NCI-H2029 treated with DMSO at 0.1 percent for 48 hours (cell line): Measurements from ENCODE around the gene PRDM15.

Experiments
- DNase-seq: peaks from one replicate; lab custom pipeline; 2025; lab: John Stamatoyannopoulos, UW

Gene PRDM15

DNA sequence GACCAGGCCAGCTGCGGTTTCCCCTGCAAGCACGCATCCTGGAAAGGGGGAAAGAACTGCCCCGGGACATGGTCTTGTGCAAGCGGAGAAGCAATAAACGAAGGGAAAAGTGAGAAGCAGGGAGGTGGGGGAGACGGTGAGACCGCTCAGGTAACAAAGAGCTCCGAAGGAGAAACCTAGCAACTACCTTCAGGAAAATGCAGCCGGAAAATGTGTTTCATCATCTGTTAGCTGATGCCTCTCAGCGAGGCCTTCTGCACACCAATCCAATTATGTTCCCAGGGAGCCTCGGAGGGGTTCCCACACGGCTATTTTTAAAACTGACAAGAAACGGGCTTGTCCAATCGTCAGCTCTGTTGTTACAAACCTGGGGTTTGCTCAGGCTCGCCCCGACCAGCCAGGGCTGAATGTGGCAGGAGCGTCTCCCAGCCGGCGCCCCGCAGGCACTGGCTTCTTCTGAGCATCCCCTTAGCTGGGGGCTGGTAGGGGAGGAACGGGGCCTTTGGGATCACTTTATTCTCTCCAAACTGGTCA lies 115.7 kb downstream of the PRDM15 start:
- DNase-seq, result no peak

DNA sequence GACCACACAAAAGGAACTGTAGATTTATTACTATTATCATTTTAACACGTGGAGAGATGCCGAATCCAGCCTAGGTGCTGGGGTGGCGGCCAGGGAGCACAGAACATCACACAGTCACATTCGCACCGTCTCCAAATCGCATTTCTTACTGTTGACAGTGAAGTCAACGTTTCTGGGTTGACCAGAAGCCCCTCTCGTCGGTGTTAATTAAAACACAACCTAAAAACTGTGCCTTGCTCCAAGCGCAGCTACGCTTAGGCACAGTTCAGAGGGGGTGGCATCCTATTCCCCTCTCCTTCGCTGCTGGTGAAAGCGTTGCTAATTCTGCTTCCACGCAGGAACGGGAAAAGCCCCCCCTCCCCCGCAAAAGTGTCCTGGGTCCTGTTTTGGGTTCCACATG lies 116.4 kb downstream of the PRDM15 start:
- no peak for DNase-seq

DNA sequence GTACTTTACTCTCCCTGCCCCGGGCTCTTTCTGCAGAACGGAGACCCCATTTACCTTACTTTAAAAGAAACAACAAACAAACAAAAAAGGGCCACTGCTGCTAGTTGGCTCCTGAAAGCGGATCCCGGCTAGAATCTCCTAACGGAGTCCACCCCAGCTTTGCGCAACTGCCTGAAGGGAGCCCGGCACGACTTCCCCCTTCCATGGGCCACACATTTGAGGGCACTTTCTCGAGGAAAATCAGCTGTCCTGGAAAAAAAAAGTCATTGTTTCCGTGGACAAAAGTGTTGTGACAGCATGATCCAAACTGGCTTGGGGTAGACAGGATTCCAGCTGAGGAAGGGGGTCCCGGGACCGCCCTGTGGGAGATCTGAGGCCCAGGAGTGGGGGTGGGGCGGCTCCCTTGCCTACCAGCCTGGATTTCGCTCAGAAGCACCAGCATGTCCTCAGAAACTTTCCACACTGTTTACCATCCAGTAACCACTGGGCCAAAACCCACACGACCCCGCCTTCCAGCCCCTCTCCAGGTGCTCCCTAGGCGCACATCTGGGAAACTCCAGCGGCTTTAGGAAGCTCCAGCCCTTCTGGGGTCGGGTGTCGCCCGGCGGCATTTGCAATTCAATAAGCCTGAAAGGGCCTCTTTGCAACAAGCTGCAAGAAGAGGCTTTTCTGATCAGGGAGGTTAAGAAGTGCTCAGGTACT lies 117.1 kb downstream of the PRDM15 start:
- DNase-seq, result no peak

DNA sequence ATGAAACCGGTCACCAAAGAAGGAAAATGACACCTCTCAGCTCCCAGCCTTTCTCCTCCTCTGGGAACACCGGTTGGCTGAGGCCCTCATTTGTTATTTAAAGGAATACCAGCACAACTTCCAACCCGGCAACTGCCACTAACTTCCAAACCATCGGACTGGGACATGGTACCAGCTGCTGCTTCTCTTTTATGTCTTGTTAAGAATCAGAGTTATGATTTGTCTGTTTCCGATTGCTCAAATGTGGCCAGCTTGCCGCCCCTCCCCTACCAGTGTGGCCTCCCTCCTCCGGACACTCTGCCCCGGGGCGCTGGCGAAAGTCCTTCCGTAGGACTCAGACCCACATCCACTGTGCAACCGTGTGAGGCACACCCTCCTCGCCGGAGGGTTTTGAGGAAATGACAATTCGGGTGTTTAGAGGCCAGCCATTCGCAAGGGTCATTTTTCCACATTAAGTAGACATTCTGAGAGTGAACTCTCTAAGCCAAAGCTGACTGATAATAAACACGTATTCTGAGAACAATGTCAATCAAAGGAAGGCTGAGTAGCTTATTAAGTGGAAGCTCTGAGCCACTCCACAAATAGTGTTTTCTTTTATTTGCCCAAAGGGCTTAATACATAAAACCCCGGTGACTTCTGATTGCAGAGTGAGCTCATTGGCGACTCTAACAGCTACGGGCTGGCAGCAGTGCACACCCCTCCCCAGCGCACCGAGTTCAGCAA lies 117.8 kb downstream of the PRDM15 start:
- DNase-seq, result peak; percentile 32

DNA sequence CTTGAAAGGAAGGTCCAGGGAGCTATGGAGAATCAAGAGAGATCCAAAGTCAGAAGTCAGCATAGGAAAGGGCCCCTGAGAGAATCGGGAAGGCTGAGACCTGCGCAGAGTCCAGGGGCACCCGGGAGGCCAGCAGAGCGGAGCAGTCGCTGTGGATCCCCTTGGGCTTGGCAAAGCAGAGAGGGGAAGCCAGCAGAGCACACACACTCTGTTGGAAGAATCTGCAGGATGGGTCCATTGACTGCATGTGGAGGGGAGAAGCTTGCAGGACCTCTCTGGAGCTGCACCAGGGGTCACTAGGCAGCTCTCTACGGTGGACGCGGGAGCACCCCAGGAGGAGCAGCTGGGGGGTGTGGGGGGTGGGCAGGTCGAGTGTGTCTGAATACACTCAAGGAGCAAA lies 118.7 kb downstream of the PRDM15 start:
- no peak for DNase-seq

DNA sequence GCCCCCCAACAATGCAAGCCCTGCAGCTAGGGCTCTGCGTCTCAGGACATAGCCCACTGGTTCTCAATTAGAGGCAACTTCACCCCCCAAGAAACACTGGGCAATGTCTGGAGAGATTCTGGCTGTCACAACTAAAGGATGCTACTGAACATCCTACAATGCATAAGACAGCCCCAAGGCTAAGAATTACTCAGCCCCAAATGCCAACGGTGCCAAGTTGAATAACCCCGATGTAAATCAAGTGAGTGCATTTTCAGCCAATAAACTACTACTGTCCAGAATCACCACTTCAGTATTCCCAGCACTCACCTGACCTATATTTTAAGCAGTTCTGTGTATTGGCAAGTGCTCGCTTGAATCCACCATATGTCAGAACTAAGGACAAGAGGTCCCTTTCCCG lies 119.2 kb downstream of the PRDM15 start:
- DNase-seq, result no peak

DNA sequence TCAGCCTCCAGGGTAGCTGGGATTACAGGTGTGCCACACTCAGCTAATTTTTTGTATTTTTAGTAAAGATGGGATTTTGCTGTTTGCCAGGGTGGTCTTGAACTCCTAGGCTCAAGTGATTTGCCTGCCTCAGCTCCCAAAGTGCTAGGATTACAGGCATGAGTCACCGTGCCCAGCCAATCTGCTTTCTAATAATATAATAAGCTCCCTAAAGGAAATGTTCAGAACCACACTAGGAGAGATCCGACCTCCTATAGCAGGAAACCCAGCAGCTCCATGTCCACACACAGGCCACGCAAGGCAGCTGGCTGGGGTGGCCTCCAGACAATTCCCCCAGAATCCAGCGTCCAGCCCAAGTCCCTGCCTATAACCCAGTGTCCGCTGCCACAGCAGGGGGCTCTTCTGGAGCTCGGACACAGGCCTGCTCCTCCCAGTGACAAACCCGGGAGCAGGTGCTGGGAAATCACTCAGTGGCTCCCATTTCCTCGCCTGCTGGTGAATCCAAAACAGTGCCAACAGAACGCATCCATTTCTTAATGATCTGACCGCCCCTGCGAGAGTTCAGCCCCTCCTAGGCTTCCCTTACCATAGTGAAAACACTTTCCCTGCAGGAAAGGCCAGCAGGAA lies 119.8 kb downstream of the PRDM15 start:
- DNase-seq, result no peak

DNA sequence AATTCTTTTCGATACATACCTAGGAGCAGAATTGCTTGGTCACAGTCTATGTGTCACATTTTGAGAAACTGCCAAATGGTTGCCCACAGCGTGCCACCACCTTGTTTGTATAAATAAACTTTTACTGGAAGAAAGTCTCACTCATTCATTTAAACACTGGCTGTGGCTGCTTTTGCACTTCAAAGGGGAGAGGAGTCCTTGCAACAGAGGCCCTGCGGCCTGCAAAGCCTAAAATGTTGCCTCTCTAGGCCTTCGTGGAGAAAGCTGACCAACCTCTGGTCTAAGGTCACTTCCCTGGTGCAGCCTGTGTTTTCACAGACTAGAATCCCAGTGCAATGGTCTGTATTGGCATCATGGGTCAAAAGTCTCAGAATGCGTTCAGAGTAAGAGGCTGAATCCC lies 120.6 kb downstream of the PRDM15 start:
- DNase-seq, result no peak

DNA sequence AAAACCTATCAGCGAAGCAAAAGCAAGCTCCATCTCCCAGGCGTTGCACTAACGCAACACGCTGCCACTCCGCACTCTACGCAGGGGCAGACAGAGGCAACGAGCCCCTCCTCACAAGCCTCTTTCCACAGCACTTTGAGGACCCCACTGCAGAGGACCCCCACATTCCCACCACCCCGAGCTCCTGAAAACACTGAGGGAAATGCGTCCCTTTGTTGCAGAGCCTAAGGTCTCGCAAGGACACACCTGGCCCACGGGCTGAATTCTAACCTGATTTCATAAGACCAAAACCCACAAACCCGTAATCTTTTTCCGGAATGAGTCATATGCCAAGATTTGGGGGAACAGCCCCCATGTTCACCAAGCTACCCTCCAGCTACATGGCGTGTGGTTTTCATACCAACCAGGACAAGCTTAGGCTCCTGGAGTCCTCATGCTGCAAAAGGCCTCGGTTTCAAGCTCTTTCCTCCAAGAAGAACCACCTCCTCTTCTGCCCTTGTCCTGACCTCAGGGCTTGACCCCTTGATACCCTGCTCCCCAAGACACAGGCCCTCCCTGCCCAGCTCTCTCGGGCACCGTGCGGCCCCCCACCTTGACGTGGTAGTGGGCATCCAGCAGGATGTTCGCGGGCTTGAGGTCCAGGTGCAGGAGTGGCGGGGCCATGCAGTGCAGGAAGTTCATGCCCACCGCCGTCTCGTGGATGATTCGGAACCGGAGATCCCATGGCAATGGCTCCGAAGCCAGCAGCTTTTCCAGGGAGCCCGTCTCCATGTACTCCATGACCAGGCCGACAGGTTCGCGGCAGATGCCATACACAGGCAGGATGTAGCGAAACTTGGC lies 123.0 kb downstream of the PRDM15 start:
- no peak for DNase-seq

DNA sequence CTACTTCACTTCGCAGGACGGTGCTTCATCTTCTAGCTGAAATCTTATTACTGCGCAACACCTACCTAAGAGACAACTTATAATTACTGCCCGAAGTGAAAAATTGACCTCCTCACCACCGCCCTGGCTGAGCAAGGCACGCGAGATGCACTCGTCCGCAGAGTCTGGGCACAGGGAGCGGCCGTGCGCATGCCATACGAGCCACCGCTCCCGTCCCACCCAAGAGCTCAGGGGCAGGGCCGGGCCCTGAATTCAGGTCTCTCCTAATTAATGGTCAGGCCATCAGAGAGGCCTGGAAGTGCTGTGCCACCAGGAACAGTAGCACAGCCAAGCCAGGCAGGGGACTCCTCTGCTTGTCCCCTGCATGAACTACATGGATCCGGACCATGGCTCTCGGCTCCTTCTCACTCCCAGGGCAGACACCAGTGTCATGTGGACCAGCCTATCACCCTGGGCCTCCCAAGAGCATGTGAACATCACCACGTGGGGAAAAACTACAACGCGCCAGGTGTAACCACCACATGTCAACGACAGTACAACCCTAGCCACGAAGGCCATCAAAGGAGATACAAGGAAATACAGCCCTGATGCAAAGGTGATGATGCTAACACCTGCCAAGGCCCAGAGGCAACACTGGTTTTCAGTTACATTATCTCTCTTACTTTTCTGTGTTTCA lies 123.7 kb downstream of the PRDM15 start:
- DNase-seq, result no peak

DNA sequence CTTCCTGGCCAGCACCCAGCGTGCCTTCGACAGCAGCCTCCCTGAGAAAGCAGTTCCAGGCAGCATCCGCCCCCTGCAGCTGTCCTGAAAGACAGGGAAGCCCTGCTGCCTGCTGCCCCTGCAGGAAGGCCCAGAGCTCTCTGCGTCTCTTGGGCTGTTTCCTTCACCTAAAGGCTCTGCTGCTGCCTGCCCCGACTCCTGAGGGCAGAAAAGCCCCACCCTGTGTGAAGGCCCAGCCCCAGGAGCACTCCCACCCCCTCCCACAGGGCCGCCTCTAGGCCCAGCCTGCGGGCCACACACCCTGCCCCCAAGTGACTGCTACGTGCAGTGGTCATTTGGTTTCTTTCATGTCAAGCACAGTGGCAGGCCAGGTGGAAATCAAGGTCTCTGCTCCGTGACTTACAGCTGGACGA lies 124.7 kb downstream of the PRDM15 start:
- DNase-seq, result no peak

DNA sequence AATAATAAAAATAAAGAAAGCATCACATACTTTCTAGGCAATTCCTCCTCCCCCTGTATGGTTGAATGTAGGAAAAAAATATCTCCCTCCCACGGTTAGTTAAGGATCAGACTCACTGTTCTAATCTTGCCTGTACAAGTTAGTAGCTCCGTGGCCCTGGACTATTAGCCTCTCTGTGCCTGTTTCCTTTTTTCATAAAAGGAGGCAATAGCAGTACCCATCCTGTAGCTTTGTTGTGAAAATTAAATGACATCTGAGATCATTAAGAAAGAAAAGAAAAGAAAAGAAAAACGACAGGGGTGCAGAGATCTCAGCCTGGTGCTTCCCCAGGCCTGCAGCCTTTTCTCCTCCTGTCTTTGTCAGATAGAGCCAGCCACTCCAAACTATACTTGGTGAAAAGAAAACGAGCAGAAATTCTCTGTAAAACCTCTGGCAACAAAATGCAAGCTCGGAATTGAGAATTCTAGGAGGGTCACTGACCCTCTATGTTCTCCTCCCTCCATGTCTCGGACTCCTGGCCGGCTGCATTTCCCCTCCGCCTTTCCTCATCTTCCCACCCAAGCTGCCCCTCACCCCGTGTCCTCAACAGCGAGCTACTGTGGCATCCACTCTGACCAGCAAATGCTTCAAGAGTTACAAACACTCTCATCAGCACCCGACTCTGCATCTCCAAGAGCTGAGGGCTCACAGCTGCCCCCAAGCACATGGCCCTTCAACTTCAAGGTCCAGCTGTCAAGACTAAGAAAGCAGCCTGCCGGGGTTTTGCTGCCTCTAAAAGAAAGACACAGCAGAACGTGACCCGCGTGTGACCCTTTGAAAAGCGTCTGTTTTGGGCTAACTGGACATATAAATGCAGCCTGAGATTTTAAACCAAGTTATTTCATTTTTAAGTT lies 125.9 kb downstream of the PRDM15 start:
- no peak for DNase-seq

DNA sequence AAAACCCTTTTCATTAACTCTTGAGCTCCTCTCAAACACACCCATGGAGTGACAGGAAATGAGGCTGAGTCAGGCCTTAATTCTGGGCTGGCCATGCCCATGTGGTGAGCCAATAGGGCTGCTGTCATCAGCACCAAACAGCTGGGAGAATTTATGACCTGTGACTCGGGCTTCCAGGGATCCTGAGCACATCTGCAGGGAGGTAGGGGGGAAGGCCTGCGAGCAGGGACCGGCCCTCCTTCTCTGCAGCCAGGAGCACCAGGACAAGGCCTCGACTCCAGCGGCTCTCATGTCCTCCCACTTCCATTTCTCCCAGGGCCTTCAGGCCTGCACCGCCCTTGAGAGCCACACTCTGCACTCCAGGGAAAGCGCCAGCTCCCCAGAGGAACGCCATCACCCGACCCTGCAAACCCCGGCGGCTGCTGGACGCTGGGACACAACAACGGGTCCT lies 126.9 kb downstream of the PRDM15 start:
- no peak for DNase-seq

DNA sequence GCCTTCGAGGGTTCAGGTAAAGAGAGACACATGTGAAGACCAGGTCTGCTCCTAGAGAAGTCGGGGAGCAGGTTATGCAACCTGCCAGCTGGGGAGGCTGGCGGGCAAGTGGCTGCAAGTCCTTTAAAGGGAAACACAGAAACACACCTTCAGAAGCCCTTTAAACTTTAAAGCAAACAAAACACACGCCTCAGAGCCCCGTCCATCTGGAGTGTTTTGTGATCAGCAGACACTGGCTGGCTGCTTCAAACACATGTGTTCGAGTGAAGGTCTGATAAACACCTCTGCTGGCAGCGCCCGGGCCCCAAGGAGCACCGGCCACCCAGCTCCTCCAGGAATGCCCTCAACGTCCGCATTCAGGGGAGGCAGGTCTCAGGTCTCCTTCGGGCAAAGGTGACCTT lies 127.5 kb downstream of the PRDM15 start:
- DNase-seq, result no peak

DNA sequence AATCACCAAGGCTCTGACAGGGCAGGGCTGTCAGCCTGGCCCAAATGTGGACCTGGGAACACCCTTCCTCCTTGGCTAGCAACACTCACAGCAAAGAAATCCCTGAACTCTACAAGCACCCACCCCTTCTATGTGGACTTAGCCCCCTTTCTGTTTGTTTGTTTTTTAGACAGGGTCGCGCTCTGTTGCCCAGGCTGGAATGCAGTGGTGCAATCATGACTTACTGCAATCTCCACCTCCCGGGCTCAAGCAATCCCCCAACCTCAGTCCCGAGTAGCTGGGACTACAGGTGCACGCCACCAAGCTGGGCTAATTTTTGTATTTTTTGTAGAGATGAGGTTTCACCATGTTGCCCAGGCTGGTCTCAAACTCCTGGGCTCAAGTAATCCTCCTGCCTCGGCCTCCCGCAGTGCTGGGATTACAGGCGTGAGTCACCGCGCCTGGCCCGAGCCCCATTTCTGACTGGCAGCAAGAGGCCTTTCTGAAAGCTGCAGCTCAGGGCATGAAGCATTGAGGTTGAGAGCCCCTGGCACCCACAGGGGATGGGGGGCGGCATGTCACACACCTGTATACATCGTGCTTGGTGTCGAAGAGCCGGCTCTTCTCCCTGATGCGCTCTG lies 128.5 kb downstream of the PRDM15 start:
- DNase-seq, result no peak

DNA sequence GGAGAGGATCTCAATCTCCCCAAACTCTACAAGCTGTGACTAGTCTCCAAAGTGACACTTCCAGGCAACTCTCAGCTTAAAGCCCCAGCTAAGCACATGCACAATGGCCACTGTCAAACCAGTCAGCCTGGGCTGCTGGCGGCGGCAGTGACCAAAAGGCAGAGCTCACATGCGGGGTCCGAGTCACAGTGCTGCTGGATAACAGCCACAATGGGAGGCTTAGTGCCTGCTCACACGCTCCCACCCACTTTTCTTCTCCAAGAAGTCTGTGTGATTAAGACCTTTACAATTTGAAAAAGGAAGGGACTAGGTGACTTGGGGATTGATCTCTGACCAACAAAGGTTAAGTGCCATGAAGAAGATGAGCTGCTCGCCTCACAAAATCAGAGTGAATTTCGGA lies 129.1 kb downstream of the PRDM15 start:
- no peak for DNase-seq

DNA sequence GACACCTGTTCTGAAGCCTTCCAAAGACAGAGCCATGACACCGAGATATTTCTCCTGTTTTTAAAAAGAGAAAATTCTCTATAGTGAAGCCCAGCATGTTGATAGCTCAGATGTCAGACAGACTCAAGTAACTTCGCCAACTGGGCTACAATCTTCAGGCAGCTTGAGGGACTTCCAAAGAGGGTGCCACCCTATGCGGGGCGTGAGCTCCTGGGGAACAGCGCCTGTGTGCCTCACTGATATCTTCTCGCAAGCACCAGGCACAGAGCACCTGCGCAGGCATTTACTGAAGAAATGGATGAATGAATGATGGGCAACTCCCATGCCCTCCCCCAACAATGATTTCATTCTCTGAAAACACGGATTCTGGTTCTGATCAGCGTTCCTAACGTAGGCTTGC lies 129.9 kb downstream of the PRDM15 start:
- no peak for DNase-seq
